ENCODE measurements around the gene MRPS25. TPM values are rescaled to one million over a fixed set of nuclear protein-coding genes. Genes with fewer than 3 reads are reported as not detected.

MRPS25 gene
- total RNA-seq, 1 donor from 2014 or later = 85.9 TPM

DNA sequence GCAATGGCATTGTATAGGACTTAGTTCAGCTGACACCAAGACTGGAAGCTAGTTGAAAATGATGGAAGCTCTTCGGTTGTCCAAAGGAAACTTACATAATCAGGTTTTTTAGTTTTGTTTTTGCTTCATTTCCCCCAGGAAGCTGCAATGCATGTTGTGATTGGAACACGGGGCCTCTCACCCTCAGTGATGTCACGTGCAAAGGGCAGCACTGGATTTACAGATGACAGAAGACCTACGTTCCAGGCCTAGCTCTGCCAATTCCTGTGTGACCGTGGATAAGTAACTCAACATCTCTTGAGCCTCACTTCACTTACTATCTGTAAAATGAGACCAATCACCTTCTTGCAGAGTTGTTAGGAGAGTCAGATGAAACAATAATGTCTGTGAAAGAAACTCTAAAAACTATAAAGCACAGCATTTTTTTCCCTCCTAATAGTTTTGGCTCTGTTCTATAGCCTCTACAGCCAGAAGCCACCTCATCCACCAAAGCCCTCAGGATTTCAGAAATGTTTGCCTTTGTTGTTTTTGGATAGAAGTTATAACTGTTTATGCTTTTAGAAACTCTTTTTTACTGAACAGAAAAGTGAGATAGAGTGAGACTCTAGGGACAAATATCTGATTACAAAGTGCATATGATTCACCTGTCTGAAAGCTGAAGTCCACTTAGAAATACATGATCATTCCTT lies 29.2 kb upstream of the MRPS25 start:
- H3K27ac Mint-ChIP-seq = no peak overlapping the region
- no peaks in the 10 kb centered on the region for H3K9me3 Mint-ChIP-seq
- DNase-seq = no peak
- TF ChIP-seq CTCF (IDR thresholded peaks at IDR 0.05) = no peak
- ChIA-PET POLR2A (interaction anchor here (1.1 kb wide), 1 partner anchor 44 kb away, joined by 5 read pairs; no protein-coding TSS in a partner anchor), CTCF (no interaction called here)
- no peak overlapping the region for H3K4me3 Mint-ChIP-seq
- H3K4me1 Mint-ChIP-seq = peaks cover 21% of the 10 kb centered on the region
- H3K27me3 Mint-ChIP-seq = no peaks in the 10 kb centered on the region
- H3K36me3 Mint-ChIP-seq (ENCODE audit: low read depth) = peaks cover 68% of the 10 kb centered on the region
- no peak for ATAC-seq (ENCODE audit: low read depth)
- intact Hi-C loops (cut with micrococcal nuclease) = no loop called here

DNA sequence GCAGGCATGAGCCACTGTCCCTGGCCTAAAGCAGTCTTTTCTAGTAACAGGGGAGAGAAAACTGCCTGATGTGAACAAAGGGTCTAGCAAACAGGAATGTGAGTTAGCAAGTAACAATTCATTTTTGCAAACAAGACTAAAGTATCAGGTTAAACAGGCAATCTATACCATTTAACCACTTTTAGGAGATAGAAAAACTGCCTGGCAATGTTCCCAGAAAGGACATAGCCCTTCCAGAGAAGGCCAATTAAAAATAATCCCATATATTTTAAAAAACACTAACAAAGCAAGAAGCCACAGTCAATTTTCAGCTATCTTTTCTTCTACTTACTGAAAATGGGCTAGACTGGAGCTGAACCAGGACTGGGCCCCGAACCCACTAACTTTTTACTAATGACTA lies 27.6 kb upstream of the MRPS25 start:
- peaks cover 7% of the 10 kb centered on the region for H3K4me1 Mint-ChIP-seq
- CTCF ChIA-PET = no interaction called here
- POLR2A ChIA-PET = no interaction called here
- H3K27me3 Mint-ChIP-seq = no peaks in the 10 kb centered on the region
- intact Hi-C loops (cut with micrococcal nuclease) = no loop called here
- peaks cover 60% of the 10 kb centered on the region for H3K36me3 Mint-ChIP-seq (ENCODE audit: low read depth)
- DNase-seq (no peak), ATAC-seq (ENCODE audit: low read depth) (no peak)
- H3K9me3 Mint-ChIP-seq = no peaks in the 10 kb centered on the region
- no peak overlapping the region for H3K27ac Mint-ChIP-seq
- no peak overlapping the region for H3K4me3 Mint-ChIP-seq
- no peak for TF ChIP-seq CTCF (IDR thresholded peaks at IDR 0.05)

- H3K36me3 Mint-ChIP-seq (ENCODE audit: low read depth) = peaks cover 69% of the 10 kb centered on the region
- peaks cover 2% of the 10 kb centered on the region for H3K4me1 Mint-ChIP-seq
- ATAC-seq (ENCODE audit: low read depth) = no peak
- no peak overlapping the region for H3K4me3 Mint-ChIP-seq
- H3K27ac Mint-ChIP-seq = no peak overlapping the region
- DNase-seq = no peak
- ChIA-PET CTCF (no interaction called here), POLR2A (interaction anchor here (0.6 kb wide), 1 partner anchor 257 kb away, joined by 4 read pairs; no protein-coding TSS in a partner anchor)
- no peaks in the 10 kb centered on the region for H3K27me3 Mint-ChIP-seq
- intact Hi-C loops (cut with micrococcal nuclease) = no loop called here
- no peak for TF ChIP-seq CTCF (IDR thresholded peaks at IDR 0.05)
- no peaks in the 10 kb centered on the region for H3K9me3 Mint-ChIP-seq
These were observed 26.5 kb upstream of the MRPS25 start for GRCh38 chr3:15091575-15091974.

- ChIA-PET POLR2A (interaction anchor here (0.6 to 2.3 kb wide), 2 partner anchors 10 to 720 kb away, joined by 3 to 9 read pairs; partner anchors contain the start of gene RBSN), CTCF (no interaction called here)
- H3K4me1 Mint-ChIP-seq = no peaks in the 10 kb centered on the region
- DNase-seq (no peak), ATAC-seq (ENCODE audit: low read depth) (no peak)
- no peak overlapping the region for H3K27ac Mint-ChIP-seq
- no peaks in the 10 kb centered on the region for H3K27me3 Mint-ChIP-seq
- no peaks in the 10 kb centered on the region for H3K9me3 Mint-ChIP-seq
- H3K36me3 Mint-ChIP-seq (ENCODE audit: low read depth) = peaks cover 68% of the 10 kb centered on the region
- H3K4me3 Mint-ChIP-seq = no peak overlapping the region
- intact Hi-C loops (cut with micrococcal nuclease) = no loop called here
- TF ChIP-seq CTCF (IDR thresholded peaks at IDR 0.05) = no peak
These were observed 24.1 kb upstream of the MRPS25 start for GRCh38 chr3:15089201-15089600.

- ChIA-PET CTCF (no interaction called here), POLR2A (interaction anchor here (0.6 kb wide), 1 partner anchor 9 kb away, joined by 3 read pairs; no protein-coding TSS in a partner anchor)
- Mint-ChIP-seq H3K9me3 (no peaks in the 10 kb centered on the region), H3K36me3 (ENCODE audit: low read depth) (peaks cover 78% of the 10 kb centered on the region), H3K27ac (no peak overlapping the region), H3K4me1 (no peaks in the 10 kb centered on the region), H3K4me3 (no peak overlapping the region), H3K27me3 (no peaks in the 10 kb centered on the region)
- ATAC-seq (ENCODE audit: low read depth) (no peak), DNase-seq (no peak)
- no peak for TF ChIP-seq CTCF (IDR thresholded peaks at IDR 0.05)
- intact Hi-C loops (cut with micrococcal nuclease) = no loop called here
These were observed 21.6 kb upstream of the MRPS25 start for GRCh38 chr3:15086699-15087098.
